Natural killer cell (primary cell): ENCODE measurements around the gene PDE4D. TPM values are rescaled to one million over a fixed set of nuclear protein-coding genes. Genes with fewer than 3 reads are reported as not detected.
A peak's percentile ranks its signal among the peaks of the same experiment; 100 is the strongest.

ENCODE experiments used
- ATAC-seq, 3 donors: fragments of 150-1000 bp in 2 of 3; fragments of 200-7000 bp in 1 of 3; cut with Tn5 transposase; 1 replicate in 1 of 3; 2 replicates in 2 of 3; pipeline ENCODE4 v1.10.0; 2021; ENCODE audit warnings: mild to moderate bottlenecking in 2 of 3, moderate library complexity in 2 of 3
- DNase-seq, 2 donors: peaks; one replicate each; pipeline versions ENCODE4 v3.0.0 to v3.0.0-alpha.2; 2013 to 2021; ENCODE audit warnings: mixed read lengths in 1 of 2
- H3K27ac ChIP-seq: one replicate; pipeline ENCODE4 v1.5.1; 2013; ENCODE audit warnings: mild to moderate bottlenecking, low read length
- H3K27me3 ChIP-seq: one replicate; pipeline ENCODE4 v1.6.1; 2013; ENCODE audit warnings: low read length; ENCODE audit not compliant: control insufficient read depth, insufficient read depth
- H3K36me3 ChIP-seq: one replicate; pipeline ENCODE4 v1.6.1; 2013; ENCODE audit warnings: low read length; ENCODE audit not compliant: control insufficient read depth, insufficient read depth
- H3K4me1 ChIP-seq: one replicate; pipeline ENCODE4 v1.6.1; 2013; ENCODE audit warnings: low read length; ENCODE audit not compliant: control insufficient read depth, insufficient read depth
- H3K4me3 ChIP-seq: one replicate; pipeline ENCODE4 v1.5.1; 2013; ENCODE audit warnings: low read length
- H3K9me3 ChIP-seq: one replicate; pipeline ENCODE4 v1.6.1; 2013; ENCODE audit warnings: low read length; ENCODE audit not compliant: control insufficient read depth, insufficient read depth
- H3K27ac Mint-ChIP-seq, 2 donors: one replicate each; pipeline ENCODE4 v1.8.0; 2022; ENCODE audit warnings: mild to moderate bottlenecking in 2 of 2, mixed read lengths in 2 of 2, moderate library complexity in 1 of 2
- H3K27me3 Mint-ChIP-seq, 2 donors: one replicate each; pipeline ENCODE4 v1.8.0; 2022; ENCODE audit warnings: low read depth in 2 of 2, mixed read lengths in 2 of 2
- H3K36me3 Mint-ChIP-seq: one replicate; pipeline ENCODE4 v1.8.0; 2022; ENCODE audit warnings: mixed read lengths
- H3K4me1 Mint-ChIP-seq, 2 donors: one replicate each; pipeline ENCODE4 v1.8.0; 2022; ENCODE audit warnings: mixed read lengths in 2 of 2
- H3K4me3 Mint-ChIP-seq: one replicate; pipeline ENCODE4 v1.8.0; 2022; ENCODE audit warnings: mild to moderate bottlenecking, moderate library complexity, mixed read lengths
- H3K9me3 Mint-ChIP-seq, 2 donors: one replicate each; pipeline ENCODE4 v1.8.0; 2022; ENCODE audit warnings: mixed read lengths in 2 of 2
- CTCF ChIP-seq: fragments of 200-600 bp; IDR thresholded peaks from one replicate; pipeline ENCODE4 v1.8.0; 2022; ENCODE audit warnings: antibody characterized with exemption
- WGBS: methylation state at CpG from one replicate; pipeline ENCODE4 v1.1.7; 2013; ENCODE audit warnings: missing lambda C conversion rate; ENCODE audit not compliant: insufficient coverage; 5-methylcytosine and 5-hydroxymethylcytosine counted together
- intact Hi-C: fragments of 100-400 bp; cut with micrococcal nuclease; formaldehyde crosslinking; loops from one replicate; pipeline ENCODE4 v1.14.2; 2022
- total RNA-seq, 4 donors: library from RNA; stranded (reverse); fragments of 120-200 nt in 1 of 4; gene quantifications; one replicate each; pipeline versions ENCODE4 v1.2.3 to v1.2.4, GENCODE V29; 2013 to 2022

PDE4D gene
- total RNA-seq, 3 donors from 2014 or later (not counting 1 experiment from before 2014, with no cell fraction given), result 109 to 170 (median 116) TPM

GRCh38 chr5:59021286-59021673, 872.2 kb downstream of the PDE4D start:
- H3K4me1 Mint-ChIP-seq, result peaks cover 64 to 74% of the 10 kb centered on the region in 2 donors
- Histone ChIP-seq H3K4me1 (no peaks in the 10 kb centered on the region), H3K27me3 (no peaks in the 10 kb centered on the region), H3K27ac (no peak overlapping the region), H3K4me3 (no peak overlapping the region), H3K9me3 (no peaks in the 10 kb centered on the region), H3K36me3 (peaks cover 4% of the 10 kb centered on the region)
- ATAC-seq (peak in 1 of 3 donors; percentile 16), DNase-seq (no peak)
- intact Hi-C loops, result no loop called here
- H3K36me3 Mint-ChIP-seq, result no peaks in the 10 kb centered on the region
- no peaks in the 10 kb centered on the region for H3K9me3 Mint-ChIP-seq
- H3K27ac Mint-ChIP-seq, result peak overlapping the region; percentile 2
- H3K27me3 Mint-ChIP-seq, result no peaks in the 10 kb centered on the region
- no peak overlapping the region for H3K4me3 Mint-ChIP-seq
- no peak for TF ChIP-seq CTCF

- Histone ChIP-seq H3K9me3 (no peaks in the 10 kb centered on the region), H3K27ac (no peak overlapping the region), H3K36me3 (peaks cover 4% of the 10 kb centered on the region), H3K4me1 (no peaks in the 10 kb centered on the region), H3K4me3 (no peak overlapping the region), H3K27me3 (no peaks in the 10 kb centered on the region)
- WGBS, result 81% methylated on average over 2 of the region's 3 CpGs
- peak in 1 of 3 donors; percentile 27 for ATAC-seq
- DNase-seq, result peak in 1 of 2 donors; percentile 21
- Mint-ChIP-seq H3K36me3 (no peaks in the 10 kb centered on the region), H3K27me3 (no peaks in the 10 kb centered on the region), H3K27ac (peak overlapping the region; percentile 2), H3K4me3 (no peak overlapping the region), H3K4me1 (peaks cover 59 to 69% of the 10 kb centered on the region in 2 donors), H3K9me3 (no peaks in the 10 kb centered on the region)
- no peak for TF ChIP-seq CTCF
- intact Hi-C loops, result no loop called here
Measured at GRCh38 chr5:59020611-59021285, 872.8 kb downstream of the PDE4D start.

- 91% methylated on average over 1 of the region's 1 CpG for WGBS
- intact Hi-C loops, result no loop called here
- no peak for DNase-seq
- Histone ChIP-seq H3K4me3 (no peak overlapping the region), H3K27me3 (no peaks in the 10 kb centered on the region), H3K27ac (no peak overlapping the region), H3K4me1 (no peaks in the 10 kb centered on the region), H3K9me3 (no peaks in the 10 kb centered on the region), H3K36me3 (peaks cover 2% of the 10 kb centered on the region)
- ATAC-seq, result no peak
- Mint-ChIP-seq H3K27me3 (no peaks in the 10 kb centered on the region), H3K9me3 (no peaks in the 10 kb centered on the region), H3K36me3 (no peaks in the 10 kb centered on the region), H3K4me1 (peaks cover 61 to 62% of the 10 kb centered on the region in 2 donors), H3K4me3 (no peak overlapping the region), H3K27ac (peak overlapping the region; percentile 1 to 2)
- no peak for TF ChIP-seq CTCF
Measured at GRCh38 chr5:59019078-59019477, 874.4 kb downstream of the PDE4D start.

GRCh38 chr5:59016925-59017324, 876.6 kb downstream of the PDE4D start:
- 93% methylated on average over 5 of the region's 5 CpGs for WGBS
- H3K9me3 ChIP-seq, result no peaks in the 10 kb centered on the region
- H3K27ac ChIP-seq, result no peak overlapping the region
- Mint-ChIP-seq H3K4me3 (no peak overlapping the region), H3K27ac (peak overlapping the region; percentile 35 to 45), H3K36me3 (no peaks in the 10 kb centered on the region), H3K4me1 (peaks cover 75 to 76% of the 10 kb centered on the region in 2 donors), H3K9me3 (peaks cover 0 to 5% of the 10 kb centered on the region in 2 donors), H3K27me3 (no peaks in the 10 kb centered on the region)
- no peaks in the 10 kb centered on the region for H3K4me1 ChIP-seq
- H3K27me3 ChIP-seq, result no peaks in the 10 kb centered on the region
- ATAC-seq (no peak), DNase-seq (no peak)
- intact Hi-C loops, result no loop called here
- H3K4me3 ChIP-seq, result no peak overlapping the region
- TF ChIP-seq CTCF, result no peak
- H3K36me3 ChIP-seq, result peaks cover 2% of the 10 kb centered on the region
